HK-2 (cell line): ENCODE data around the gene SORCS3.
"Not testable (repeated sequence)": the region's sequence is repeated elsewhere in the genome, so short reads cannot be mapped to it uniquely, and the experiment has no call there.

Source experiments
- DNase-seq: peaks from one replicate; pipeline ENCODE4 v3.0.0-alpha.2; 2018; ENCODE audit not compliant: unreplicated experiment

SORCS3 gene

DNA sequence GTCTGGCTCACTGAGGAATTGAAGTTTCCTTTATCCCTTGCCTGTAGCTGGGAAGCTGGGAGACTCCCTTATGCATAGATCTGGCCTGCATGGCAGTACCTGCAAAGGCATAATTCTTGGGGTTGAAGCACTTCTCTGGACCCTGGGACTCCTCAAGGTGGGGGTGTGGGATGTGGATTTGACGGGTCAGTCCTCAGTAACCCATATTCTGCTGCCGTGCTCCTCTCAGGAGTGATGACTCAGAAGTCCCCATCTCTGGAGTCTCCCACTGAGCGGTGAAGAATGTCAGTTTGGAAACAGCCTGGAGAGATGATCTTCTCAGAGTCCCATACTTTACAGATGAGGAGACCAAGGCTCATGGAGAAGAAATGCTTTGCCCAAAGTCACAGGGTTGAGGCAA is 49.0 kb downstream of the SORCS3 start:
- no peak for DNase-seq

DNA sequence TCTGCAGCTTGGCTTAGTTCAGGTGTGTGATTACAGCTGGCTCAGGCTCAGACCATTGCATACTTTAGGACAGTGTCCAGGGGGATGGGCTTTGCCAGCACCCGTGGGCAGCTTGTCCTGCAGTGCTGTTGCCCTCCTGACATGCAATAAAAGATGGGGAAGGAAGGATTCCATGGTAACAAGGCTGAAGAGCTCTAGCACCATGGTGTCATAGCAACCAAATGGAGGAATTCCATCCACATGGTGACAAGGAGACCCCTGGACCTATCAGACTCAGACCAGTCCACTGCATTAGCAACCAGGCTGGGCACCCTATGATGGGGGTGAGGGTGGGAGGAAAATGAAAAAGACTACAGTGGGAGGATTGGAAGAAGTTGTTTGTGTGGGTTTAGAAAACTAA is 49.9 kb downstream of the SORCS3 start:
- no peak for DNase-seq

DNA sequence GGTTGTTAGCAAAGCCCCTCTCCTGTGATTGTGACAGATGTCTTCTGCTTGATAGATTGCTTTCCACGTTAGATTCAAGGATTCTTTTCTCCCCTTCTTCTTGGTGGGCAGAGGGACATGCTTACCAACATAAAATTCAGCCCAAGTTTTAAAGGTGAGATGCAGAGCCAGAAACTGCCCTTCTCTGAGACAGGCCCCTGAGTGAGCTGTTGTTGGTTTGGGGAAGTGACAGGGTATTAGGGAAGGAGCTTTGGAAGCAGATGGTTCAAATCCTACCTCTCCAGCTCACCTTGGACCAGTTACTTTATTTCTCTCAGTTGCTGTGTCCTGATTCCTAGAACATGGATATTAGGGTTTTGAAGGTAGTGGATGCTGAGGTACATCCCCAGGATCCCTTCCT is 53.0 kb downstream of the SORCS3 start:
- no peak for DNase-seq

DNA sequence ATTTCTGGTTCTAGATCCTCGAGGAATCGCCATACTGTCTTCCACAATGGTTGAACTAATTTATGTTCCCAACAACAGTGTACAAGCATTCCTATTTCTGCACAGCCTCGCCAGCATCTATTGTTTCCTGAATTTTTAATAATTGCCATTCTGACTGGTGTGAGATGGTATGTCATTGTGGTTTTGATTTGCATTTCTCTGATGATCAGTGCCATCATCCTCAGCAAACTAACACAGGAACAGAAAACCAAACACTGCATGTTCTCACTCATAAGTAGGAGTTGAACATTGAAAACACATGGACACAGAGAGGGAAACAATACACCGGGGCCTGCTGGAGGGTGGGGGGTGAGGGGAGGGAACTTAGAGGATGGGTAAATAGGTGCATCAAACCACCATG is 62.2 kb downstream of the SORCS3 start:
- not testable (repeated sequence) for DNase-seq

DNA sequence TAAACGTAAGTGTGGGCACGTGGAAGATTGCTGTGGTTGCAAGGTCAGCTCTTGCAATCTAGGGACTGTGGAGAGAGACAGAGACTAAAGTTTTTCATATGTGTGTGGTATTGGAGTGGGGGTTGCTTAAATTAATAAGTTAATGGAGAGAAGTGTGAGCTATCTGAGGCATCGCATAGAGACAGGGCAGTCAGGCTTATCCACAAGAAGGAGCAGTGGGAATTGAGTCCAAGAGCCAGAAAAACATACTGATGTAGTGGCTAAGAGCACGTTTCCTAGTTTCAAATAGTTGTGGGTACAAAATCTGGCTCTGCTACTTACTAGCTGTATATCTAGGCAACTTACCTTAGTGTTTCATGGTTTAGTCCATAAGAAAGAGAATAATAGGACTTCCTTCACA is 65.8 kb downstream of the SORCS3 start:
- DNase-seq: no peak

DNA sequence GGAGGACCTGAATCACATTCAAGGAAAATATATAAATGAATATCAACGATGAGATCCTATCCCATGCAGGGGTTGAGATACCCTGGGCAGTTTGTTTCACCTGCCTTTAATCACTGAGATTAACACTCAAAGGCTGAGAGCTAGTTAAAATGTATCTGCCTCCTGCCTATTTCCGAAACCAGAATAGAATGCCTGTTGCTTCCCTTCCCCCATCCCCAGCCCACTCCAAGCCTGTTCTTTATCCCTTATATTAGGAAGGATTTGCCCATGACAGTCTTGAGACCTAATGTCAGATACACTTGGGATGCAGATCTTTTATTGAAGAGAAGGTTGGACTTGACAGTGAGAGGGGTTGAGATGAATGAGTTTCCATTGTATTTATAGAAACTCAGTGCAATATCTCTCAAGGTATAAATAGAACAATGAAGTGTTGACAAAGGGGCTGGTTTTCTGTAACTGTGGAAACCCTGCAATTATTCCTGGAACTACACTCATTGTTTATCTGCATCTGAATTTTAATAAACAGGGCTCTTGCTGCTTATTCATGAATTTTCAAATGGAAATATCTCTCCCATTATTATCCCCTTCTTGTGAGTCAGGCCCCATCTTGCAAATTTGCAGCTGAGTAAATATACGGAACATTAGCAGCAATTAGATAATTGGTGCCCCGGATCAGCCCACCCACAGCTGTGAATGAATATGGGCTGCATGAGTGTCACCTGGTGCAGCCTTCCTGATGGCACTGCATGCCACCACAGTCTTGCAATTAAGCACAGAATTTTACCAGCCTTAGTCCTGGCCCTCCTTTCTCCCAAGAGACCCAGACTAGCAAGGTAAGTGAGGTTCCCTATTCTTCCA is 66.7 kb downstream of the SORCS3 start:
- no peak for DNase-seq

DNA sequence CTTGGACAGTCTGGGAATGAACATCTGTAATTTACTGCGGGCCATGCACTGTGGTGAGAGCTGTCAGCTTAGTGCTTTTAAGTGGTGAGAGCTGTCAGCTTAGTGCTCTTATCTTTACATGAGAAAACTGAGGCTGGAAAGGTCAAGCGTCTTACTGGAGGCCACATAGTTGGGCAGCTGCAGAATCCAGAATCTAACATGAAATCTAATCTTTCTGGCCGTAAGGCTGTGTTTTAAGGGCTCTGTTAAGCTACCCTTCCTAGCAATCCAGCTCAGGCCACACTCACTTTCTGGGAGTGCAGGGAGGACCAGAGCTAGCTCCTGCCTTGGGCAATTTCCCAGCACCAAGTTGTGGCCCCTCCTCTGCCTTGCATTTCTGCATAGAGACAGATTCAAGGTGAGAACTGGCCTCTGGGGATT is 70.2 kb downstream of the SORCS3 start:
- no peak for DNase-seq

DNA sequence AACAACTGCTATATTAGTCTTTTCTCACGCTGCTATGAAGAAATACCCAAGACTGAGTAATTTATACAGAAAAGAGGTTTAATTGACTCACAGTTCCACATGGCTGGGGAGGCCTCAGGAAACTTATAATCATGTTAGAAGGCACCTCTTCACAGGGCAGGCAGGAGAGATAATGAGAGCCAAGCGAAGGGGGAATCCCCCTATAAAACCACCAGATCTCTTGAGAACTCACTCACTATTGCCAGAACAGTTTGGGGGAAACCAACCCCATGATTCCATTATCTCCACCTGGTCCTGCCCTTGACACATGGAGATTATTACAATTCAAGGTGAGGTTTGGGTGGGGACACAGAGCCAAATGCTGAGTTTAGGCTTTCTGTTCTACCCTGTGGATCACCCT is 89.5 kb downstream of the SORCS3 start:
- not testable (repeated sequence) for DNase-seq

DNA sequence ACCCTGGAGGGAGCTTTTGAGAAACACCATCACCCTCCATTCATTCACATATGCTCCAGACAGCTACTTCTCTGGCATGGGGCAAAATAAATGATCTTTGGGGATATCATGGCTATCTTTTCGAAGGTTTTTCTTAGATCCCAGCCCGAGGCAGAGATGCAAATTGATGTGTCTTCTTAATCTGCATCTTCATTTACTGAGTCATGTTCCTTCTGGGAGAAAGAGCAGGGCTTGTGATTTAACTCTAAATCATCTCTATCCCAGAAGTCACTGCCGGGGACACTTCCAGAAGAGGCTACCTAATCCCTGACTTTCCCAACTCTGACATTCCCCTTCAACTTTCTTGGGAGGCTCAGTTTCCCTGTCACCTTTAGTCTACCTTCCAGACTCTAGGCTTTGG is 90.1 kb downstream of the SORCS3 start:
- DNase-seq: no peak

DNA sequence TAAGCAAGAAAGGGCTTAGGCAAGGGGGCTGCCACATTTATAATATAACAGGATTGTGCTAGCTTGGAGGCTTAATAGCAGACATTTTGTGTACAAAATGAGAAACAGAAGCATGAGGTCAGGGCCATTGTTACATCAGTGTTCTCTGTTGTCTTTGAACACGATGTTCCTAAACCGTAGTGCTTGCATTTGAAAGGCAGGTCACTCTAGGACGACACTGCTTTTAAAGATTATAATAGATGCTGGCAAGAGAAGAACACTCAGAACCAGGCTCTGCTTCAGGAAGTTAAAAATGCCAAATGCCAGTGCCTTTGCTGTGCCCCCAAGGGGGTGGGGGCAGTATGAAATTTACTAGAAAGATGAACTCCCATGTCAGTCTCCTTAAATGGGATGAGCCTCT is 91.1 kb downstream of the SORCS3 start:
- DNase-seq: no peak

DNA sequence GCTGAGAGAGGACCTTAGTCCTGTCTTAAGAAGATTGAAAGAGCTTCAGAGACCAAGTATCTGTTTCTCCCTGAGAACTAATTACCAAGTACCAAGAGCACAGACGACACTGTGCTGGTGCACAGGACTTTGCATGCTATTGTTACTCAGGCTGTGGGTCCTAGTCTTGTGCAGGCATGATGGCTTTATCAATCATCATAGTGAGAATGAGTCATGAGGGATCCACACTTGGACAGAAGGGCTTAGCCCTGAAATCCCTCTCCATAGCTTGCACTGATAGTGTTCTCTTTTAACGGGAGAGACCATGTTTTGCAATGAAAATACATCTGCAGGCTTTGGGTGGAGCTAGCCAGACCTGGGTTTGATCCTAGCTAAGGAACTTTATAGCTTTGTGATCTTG is 93.3 kb downstream of the SORCS3 start:
- no peak for DNase-seq

DNA sequence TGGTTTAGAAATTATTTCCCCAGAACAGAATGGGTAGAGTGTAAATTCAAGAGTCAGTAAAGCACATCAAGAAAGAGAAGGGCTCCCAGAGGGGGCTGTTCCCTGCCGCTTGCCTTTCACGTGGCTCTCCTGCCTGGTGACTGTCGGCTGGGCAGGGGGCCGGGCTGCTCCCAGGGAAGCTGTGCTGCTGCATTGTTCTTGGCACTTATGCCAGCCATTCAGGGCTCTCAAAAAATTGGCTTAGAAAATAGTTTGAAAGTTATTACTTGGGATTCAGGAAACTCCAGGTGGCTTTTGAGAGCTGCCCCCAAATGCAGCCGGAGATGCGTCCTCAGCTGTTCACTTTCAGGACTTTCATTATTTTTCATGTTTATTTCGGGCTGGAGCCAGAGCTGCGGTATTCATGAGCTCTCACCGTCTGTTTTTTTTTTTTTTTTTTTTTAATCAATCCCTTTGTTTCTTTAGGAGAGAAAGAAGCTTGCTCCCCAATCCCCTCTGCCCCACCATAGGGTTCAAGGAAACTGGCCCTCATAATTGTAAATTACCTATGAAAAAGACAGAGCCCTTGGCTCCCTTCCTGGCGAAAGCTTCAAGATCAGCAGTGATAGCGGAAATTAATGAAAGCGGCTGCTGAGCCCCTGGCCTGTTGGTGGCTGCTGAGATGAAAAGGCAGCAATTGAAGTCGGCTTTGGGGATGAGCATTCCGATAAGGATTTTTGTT is 94.1 kb downstream of the SORCS3 start:
- no peak for DNase-seq

DNA sequence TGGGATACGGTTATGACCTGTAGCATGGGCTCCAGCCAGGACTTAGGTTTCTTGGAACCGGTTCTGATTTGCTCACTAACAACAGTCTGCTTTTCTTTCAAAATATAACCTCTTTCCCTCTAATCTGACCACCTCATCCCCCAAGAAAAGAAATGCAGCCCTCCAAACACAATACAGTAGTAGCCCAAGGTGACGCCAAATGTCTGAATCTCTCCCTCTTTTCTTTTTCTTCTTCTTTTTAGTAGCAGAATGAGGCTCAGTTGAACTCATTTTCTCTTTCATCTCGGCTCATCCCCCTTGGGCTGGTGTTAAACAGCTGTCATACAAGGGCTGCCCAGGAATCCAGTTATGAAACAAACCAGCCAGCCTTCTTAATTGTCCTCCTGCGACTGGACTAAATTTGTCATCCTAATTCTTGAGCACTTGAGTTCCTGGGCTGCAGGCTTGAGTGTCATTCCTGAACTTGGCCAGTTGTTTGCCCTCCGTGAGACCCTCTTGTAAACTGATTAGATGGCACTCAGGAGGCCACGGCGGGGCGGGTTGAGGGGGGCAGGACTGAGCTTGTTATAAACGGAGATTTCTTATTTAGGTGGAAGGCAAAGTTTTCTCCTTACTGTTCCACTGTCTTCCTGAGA is 94.8 kb downstream of the SORCS3 start:
- no peak for DNase-seq

DNA sequence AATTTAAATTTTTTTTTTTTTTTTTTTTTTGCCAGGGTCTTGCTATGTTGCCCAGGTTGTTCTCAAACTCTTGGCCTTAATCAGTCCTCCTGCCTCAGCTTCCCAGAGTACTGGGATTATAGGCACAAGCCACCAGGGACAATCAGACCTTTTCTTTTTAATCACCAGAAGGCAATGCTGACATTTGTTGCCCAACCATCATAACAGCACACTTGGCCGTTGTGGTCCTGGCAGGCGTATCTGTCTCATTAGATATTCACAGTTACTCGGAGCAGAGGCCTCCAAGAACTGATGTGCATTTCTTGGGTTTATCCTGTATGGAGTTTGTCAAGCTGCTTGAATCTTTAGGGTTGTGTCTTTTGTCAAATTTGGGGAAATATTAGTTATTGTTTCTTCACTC is 100.0 kb downstream of the SORCS3 start:
- DNase-seq: no peak

DNA sequence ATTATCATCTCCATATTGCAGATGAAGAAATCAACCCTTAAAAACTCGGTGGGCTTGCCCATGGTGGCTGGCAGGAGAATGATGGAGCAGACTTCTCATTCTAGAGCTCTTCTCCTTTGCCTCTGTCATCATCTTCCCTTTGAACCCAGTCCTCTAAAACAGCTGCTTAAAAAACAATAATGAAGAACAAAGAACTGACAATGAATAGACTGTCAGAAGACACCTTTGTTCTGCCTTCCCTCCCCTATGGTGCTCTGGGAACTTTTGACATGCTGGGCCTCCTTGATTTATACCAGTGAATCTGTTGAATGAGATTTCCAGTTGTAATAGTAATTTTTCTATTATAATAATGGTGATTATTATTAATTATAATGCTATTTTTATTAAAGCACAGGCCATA is 103.0 kb downstream of the SORCS3 start:
- no peak for DNase-seq

DNA sequence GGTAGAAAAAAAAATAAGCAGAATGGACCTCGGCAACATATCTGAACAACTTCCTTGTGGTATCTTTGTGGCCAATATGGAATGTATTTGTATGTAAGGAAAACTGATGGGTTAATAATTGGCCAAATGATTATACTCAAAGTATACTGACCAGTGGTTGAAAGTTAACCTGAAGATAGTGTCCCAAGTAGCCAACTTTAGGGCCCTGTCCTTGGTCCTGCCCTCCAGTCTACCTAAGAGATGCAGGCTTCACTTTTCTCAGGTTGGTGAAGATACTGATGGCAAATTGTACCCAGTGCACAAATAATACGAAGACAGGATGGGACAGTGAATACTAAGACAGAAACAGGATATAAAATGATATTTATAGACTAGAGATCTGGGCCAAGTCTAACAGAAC is 109.2 kb downstream of the SORCS3 start:
- no peak for DNase-seq

DNA sequence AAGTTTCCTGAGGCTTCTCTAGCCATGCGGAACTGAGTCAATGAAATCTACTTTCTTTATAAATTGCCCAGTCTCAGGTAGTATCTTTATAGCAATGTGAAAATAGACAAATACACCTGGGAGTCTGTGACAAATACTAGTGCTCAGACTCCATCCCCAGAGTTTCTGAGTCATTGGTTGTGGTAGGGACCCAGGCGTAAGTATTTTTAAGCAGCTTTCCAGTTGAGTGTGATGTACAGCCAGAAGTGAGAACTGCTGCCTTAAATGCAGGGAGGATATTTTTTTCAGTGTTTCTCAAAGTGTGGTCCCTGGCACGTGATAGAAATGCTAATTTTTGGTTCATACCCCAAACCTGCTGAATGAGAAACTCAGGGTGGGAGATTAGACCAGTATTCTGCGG is 121.7 kb downstream of the SORCS3 start:
- no peak for DNase-seq

DNA sequence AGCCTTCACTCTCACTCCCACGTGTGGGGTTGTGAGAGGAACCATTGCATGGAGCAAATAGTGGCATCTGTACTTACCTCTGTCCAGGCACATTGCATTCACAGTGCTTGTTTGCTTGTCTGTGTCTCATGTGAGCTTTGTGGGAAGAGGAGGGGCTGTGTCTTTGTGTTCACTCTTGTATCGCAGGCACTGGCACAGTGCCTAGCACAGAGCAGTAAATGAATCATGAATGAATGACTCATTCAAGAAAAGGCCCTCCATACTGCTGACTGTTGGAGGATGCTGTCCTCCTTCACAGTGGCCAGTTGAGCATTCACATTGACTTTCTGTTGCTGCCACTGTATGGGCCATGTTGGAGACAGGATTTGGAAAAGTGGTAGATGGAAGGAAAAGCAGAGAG is 125.3 kb downstream of the SORCS3 start:
- DNase-seq: no peak

DNA sequence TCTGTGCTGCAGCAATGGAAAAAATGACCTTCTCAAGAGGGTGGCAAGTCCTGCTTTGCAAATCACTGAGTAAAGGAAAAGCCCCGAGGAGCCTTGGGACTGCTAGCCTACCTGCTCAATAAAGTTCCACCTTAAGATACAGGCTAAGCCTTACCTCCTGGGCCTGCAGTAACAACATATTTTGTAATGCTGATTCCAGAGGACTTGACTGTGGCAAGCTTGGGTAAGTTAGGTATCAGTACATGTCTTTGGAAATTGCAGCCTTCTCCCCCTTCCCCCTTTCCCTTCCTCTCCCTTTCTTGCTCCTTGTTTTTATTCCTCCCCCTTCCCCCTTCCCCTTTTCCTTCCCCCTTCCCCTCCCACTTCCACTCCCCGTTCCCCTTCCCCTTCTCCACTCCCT is 126.2 kb downstream of the SORCS3 start:
- no peak for DNase-seq

DNA sequence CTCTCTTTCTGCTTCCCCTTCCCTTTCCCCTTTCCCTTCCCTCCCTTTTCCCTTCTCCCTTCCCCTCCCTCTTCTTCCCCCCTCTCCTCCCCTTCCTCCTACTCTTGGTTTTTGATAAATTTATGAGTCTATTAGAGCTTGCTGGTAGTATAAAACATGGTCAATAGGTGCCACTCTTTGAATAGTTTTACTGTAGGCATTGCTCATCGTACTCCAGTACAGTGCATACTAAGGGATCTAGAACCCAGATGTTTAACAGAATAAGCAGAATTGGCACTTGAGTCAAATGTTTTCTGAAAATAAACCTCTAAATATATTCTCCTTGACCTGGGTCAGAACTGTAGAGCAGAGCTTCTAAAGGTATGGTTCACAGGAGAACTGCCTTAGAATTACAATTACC is 126.7 kb downstream of the SORCS3 start:
- no peak for DNase-seq

DNA sequence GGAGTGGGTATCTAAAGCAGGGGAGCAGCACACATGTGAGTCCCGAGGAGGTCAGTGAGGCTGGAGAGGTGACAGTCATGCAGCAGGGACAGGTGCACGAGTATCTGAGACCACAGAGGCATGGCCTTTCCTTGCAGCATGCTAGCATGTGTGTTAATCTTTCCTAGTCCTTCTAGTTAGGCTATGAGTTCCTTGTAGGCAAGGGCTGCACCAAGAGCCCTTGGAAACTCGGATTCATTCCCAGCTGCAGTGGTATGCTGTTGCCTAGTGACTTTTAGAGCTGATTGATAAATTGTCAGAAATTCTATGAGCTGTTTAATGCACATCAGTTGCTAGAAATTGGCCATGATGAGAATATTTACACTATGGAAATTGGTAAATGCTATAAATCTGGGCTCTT is 132.0 kb downstream of the SORCS3 start:
- no peak for DNase-seq

DNA sequence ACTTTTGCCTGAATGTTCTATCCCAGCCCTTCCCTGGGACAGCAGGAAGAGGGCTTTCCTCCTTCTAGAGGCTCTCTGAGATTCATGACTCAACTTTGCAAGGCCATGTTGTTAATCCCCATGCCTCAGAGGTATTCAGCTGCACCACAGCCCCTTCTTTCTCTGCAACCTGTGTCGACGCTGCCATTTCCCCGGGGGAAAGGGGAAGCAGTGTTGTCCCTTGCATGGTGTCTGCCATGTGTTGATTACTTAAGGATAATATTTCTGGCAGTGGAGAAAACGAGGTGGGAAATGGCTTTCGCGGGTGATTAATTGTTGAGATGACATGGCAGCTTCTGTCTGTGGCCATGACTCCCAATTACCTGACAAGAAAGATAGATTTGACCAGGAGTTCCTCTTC is 133.1 kb downstream of the SORCS3 start:
- no peak for DNase-seq
